HPDE6-E6E7 (cell line): ENCODE data around the gene CDK2.
"Not testable (repeated sequence)": the region's sequence is repeated elsewhere in the genome, so short reads cannot be mapped to it uniquely, and the experiment has no call there.

Experiments used
- DNase-seq: peaks from one replicate; pipeline ENCODE4 v3.0.0; 2011; ENCODE audit warnings: missing footprints; ENCODE audit errors: extremely low spot score

CDK2 gene

DNA sequence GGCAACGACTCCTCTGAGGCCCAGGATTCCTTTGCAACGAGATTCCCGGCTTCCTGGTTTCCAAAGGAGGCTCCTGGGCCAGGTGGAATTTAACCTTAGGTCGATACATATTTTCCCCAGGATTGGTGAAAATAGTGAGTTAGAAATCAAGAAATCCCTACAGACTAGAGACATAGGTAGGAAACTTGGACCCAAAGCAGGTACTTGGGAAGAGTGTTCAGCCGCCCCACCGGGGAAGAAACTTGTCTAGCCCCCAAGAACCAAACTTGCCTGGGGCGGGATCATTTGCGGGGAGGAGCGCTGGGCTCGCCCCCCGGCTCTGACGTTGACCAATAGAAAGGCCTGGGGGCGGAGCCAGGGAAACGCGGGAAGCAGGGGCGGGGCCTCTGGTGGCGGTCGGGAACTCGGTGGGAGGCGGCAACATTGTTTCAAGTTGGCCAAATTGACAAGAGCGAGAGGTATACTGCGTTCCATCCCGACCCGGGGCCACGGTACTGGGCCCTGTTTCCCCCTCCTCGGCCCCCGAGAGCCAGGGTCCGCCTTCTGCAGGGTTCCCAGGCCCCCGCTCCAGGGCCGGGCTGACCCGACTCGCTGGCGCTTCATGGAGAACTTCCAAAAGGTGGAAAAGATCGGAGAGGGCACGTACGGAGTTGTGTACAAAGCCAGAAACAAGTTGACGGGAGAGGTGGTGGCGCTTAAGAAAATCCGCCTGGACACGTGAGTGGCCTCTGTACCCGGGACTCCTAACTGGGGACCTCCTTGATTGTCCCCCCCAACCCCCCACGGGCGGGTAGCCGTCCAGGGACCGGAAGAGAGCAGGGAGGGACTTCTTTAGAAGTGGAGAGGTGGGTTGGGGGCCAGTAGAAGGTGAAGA is at the start of gene CDK2:
Gene CDK2, plus strand, starts transcription at position 423 of the 874 bp plus-strand sequence. Its CDS starts 179 bp downstream, at position 602.
- DNase-seq, result peak; percentile 84

- not testable (repeated sequence) for DNase-seq
Observed at GRCh38 chr12:55919032-55919431, 47.6 kb upstream of the CDK2 start.

DNA sequence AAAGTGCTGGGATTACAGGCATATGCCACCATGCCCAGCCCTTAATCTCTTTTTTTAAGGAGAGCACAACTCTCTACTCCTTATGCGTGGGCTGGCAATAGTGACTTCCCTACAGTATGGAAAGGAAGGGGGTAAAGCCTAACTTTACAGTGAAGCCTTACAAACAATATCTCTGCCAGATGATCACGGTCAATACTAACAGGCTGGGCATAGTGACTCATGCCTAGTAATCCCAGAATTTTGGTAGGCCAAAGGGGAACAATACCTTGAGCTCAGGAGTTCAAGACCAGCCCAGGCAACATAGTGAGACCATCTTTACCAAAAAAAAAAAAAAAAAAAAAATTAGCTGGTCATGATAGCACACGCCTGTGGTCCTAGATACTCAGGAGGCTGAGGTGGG is 44.5 kb upstream of the CDK2 start:
- no peak for DNase-seq

GRCh38 chr12:55923648-55924047 is 43.0 kb upstream of the CDK2 start:
- DNase-seq, result not testable (repeated sequence)

DNA sequence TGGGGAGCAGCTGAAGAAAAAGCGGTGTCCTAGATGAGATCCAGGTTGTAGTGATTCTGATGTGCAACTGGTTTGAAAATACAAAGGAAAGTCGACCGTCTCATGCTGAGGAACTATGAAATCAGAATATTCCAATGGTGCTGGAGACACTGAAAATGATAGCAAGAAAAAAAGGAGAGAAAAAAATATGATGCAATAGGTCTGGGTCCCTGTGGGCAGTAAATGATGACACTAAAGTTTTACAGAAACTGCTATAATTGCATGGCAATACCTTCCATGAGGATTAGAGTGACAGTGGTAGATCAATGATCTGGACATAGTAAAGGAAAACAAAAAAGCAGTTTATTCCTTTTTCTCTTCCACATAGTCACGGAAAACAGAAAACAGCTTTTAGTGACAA is 41.3 kb upstream of the CDK2 start:
- DNase-seq, result no peak

GRCh38 chr12:55925870-55926737 is 40.5 kb upstream of the CDK2 start:
- DNase-seq, result no peak

- DNase-seq, result no peak
Observed at GRCh38 chr12:55926738-55927587, 39.7 kb upstream of the CDK2 start.

DNA sequence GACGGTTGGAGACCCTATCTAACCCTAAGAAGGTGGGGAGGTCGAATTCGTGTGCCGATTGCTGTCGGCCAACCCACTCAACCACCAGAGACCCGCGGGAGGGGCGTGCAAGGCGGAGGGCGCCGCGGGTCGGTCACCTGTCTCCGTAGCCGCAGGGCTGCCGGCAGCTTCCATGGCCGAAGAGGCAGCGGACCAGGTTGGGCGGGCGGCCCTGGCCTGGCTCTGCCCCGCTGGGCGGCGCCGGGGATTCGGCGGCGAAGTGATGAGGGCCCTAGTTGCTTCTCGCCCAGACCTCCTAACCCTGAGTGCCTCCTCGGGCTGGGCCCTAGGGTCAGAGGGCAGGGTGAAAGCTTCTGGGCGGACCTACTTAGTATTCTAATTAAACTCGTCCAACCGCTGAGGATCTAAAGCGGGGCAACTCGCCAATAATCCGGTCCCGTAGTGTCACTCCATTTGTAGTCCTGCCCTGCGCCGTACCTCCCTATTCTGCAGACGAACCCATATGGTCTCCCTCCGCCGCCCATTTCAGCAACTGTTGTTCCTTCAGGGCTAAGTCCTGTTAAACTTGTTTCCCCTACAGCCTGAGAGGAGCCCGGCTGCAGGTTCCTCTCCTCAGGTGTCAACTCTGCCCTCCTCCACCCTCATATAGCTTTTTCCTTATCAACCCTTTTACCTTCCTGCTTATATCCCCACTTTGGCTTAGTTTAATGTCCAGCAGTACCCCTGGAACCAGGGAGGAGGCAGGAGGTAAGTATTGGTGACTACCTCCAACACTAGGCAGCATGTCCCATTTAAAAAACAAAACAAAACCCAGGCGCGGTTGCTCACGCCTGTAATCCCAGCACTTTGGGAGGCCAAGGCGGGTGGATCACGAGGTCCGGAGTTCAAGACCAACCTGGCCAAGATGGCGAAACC is 38.8 kb upstream of the CDK2 start, which contains the start of gene PYM1:
Gene PYM1, minus strand, starts transcription at position 307 of the 915 bp plus-strand sequence. Its CDS starts 133 bp downstream, at position 174.
- DNase-seq, result no peak

DNA sequence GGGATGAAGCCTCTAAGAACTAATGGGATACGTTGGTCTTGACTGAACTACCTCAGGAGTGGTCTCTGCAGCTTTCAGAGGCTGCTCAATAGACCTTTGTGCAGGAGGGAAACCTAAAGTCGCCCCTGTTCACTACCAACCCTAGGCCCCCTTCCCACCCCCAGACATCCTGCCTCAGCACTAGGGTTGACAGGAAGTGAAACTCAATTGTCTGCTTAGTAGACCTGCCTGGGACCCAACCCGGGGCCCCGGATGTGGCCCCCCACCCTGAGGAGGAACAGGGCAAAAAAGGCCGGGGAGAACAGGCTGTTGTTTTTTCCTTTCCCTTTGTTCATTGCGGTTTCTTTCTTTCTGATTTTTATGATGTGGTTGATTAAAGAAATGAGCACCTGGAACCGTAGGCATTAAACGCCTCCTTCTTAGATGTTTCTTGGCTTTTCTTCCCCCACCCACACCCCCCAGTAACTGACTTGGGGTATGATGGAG is 37.3 kb upstream of the CDK2 start:
- no peak for DNase-seq

DNA sequence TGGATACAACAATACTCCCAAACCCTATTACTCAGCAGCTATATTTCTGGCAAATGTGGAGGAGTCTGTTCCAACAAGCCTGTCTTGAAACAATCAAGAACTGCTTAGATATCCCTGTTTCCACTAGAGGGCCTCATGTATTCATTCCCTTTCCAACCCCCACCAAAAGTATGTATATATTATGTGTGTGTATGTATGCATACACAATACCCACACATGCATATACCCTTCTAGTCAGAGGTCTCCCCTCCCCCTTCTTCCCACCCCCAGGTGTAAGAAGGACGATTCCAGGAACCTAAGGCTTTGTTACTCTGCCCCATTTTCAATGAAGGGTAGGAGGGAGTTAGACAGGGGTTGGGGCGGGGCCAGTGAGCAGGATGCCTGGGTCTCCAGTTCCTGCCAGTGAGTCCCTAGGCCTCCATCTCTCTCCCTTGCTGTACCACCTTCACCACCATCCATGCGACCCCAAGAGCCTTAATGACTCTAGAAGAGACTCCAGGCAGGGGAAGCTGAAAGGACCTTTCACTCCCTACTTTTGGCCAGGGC is 35.8 kb upstream of the CDK2 start, which contains the start of gene DGKA:
Gene DGKA, plus strand, starts transcription at position 392 of the 546 bp plus-strand sequence. CDS start 5,342 bp downstream, outside the sequence.
- DNase-seq, result no peak

DNA sequence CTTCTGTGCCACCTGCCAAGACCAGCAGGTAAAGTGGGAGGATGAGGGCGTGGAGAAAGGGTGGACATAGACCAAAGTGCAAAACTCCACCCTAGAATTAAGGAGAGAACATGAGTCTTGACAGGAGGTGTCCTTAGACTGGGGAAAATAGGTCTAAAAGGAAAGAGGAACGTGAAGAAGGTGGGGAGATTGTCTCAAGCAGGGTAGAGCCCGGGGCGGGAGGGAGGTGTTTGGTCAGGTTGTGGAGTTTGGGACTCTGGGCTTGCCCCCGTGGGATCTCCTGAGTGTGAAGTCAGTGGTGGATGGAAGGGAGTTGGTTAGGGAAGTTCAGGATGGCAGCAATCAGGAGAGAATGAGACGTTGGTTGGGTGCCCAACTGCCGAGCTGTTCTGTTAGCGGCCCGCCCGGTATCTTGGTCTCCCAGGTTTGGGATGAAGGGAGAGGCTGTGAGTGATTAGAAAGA is 35.3 kb upstream of the CDK2 start:
- DNase-seq, result no peak

DNA sequence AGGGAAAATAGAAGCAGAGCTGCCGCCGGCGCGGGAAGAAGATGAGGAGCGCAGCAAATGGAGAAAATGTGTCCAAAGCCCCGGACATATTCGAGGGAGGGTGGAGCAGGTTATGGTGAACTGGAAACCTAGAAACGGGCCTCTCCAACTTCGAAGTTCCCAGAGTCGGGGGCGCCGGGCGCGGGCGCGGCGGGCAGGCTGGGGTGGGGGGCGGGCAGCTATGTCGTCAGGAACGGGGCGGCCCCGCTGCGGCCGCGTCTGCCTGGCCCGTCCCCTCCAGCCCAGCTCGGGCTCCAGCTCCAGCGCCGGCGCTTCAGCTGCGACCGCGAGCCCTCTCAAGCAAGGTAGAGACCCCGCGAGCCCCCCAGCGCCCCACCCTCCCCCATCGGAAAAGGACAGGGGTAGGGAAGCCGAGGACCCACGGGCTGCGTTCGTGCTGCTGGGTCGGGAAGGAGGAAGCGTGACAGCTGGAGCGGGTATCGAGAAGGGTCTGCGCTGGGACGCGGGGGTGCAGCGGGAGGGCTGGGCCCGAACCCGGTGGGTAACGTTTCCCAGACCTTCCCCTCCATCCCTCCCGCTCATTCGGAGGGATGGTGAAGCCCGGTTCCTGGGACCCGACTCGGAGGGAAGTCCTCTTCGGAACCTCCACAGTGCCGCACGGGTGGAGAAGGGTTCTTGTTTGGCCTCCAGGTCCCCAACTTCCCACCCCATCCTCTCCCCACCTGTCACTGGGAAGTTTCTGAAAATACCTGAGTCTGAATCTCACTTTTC is 34.7 kb upstream of the CDK2 start:
- no peak for DNase-seq

- no peak for DNase-seq
Observed at GRCh38 chr12:55932551-55932910, 34.1 kb upstream of the CDK2 start.

GRCh38 chr12:55933169-55933798 is 33.3 kb upstream of the CDK2 start:
- no peak for DNase-seq

GRCh38 chr12:55933799-55934742 is 32.6 kb upstream of the CDK2 start:
- DNase-seq, result no peak

DNA sequence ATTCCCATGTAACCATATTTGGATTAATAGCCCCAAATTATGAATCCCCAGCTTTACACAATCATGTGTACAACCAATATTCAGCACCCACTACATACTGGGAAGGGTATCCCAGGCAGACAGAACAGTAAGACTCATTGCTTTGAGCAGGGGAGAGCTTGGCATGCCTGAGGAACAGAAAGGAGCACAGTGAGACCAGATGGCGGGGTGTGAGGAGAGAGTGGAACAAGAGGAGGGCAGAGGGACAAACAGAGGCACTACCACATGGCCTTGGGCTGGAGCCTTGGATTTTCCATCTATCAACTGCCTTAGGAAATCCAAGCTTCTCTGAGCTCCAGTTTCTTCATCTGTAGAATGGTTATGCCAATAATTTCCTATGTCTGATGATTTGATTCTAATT is 31.9 kb upstream of the CDK2 start:
- no peak for DNase-seq

DNA sequence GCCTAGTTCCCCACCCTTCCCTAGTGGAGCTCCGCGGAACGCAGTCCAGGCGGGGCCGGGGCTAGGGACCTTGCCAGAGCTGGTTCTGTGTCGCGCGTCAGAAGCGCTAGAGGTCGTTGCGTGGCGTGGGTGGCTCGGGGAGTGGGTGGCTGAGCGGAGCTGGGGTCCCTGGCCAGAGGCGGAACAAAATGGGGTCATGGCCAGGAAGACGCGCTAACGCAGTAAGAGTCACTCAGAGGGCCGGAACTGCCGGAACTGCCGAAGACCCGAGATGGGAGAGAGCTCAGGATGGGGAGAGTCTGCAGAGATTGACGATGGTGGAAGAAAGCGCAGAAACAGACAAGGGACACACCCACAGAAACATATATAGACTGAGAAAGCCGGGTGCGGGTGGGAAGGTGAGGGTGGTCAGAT is 30.9 kb upstream of the CDK2 start:
- no peak for DNase-seq
